Nucleus accumbens (tissue), 56 donors: ENCODE data around the gene OSBPL8.
"Not testable (repeated sequence)": the region's sequence is repeated elsewhere in the genome, so short reads cannot be mapped to it uniquely, and the experiment has no call there.

Experiments used
- DNase-seq, 56 donors: peaks; one replicate each; lab custom pipeline; 2025; lab: John Stamatoyannopoulos, UW

OSBPL8 gene

DNA sequence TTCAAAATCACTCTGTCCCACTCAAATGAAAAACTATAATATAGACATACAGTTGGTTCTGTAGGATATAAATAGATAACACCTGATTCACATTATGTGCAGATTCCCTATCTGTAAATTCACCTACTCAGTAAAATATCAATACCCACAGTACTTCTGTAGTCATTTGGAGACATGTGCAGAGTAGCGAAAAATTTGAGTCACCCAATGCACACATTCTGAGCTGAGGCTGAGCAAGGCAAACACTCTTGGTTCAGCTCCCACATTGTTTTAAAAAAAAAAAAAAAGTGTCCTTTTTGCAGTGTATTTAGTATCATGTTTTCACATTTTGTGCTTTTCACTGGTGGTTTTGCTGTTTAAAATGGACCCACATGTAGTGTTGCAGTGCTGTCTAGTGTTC lies 184.1 kb downstream of the OSBPL8 start:
- no peak for DNase-seq

DNA sequence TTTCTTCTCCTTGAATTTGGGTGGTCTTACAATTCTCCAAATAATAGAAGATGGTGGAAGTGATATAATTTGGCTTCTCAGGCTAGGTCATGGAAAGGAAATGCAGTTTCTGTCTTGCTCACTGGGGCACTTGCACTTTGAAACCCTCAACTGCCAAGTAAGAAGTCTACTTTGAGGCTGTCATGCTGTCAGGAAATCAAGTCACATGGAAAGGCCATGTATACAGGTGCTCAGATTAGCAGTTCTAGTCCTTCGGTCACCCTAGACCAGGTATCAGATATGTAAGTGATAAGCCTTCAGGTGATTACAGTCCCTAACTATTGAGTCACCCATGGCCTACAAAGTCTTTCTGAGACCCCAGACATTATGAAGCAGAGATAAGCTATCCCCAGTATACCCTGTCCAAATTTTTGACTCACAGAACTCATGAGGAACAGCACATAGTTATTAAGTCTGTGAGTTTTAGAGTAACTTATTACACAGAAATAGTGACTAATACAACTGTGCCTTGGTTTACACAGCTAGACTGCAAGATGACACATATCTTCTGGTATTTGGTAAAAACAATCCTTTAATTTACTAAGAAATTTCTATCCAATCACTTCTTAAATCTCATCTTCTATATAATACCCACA lies 185.1 kb downstream of the OSBPL8 start:
- no peak for DNase-seq

- no peak for DNase-seq
Measured at GRCh38 chr12:76368230-76368629, 191.3 kb downstream of the OSBPL8 start.

DNA sequence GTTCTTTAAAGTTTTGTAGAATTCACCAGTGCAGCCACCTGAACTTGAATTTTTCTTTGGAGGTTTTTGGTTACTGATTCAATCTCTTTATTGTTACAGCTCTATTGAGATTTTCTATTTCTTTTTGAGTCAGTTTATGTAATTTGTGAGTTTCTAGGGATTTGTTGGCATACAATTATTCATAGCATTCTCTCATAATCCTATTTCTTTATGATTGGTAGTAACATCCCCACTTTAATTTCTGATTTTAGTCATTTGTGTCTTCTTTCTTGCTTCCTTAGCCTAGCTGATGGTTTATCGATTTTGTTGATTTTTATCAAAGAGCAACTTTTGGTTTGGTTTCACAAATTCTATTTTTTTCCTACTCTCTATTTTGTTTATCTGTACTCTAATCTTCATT lies 193.4 kb downstream of the OSBPL8 start:
- no peak for DNase-seq

DNA sequence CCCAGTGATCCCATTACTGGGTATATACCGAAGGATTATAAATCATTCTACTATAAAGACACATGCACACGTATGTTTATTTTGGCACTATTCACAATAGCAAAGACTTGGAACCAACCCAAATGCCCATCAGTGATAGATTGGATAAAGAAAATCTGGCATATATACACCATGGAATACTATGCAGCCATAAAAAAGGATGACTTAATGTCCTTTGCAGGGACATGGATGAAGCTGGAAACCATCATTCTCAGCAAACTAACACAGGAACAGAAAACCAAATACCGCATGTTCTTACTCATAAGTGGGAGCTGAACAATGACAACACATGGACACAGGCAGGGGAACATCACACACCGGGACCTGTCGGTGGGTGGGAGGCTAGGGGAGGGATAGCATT lies 195.4 kb downstream of the OSBPL8 start:
- not testable (repeated sequence) for DNase-seq

- no peak for DNase-seq
Measured at GRCh38 chr12:76360316-76360715, 199.3 kb downstream of the OSBPL8 start.

DNA sequence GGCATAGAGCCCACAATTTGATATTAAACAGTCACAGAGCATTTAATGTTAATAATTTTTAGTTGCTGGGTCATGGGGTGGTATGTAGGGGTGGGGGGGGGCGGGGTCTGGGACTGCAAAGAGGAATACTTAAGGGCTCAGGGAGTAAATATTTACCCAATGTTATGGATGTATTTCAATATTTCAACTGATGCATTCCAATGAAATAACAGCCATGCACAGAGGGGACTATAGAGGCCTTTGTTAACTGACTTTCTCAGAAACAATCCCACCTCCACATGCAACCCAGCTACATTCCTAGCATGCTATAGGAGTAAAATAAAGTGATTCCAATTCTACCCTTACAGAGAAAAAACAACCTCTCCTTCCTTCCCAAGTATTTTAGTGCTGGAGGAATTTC lies 203.5 kb downstream of the OSBPL8 start:
- no peak for DNase-seq

DNA sequence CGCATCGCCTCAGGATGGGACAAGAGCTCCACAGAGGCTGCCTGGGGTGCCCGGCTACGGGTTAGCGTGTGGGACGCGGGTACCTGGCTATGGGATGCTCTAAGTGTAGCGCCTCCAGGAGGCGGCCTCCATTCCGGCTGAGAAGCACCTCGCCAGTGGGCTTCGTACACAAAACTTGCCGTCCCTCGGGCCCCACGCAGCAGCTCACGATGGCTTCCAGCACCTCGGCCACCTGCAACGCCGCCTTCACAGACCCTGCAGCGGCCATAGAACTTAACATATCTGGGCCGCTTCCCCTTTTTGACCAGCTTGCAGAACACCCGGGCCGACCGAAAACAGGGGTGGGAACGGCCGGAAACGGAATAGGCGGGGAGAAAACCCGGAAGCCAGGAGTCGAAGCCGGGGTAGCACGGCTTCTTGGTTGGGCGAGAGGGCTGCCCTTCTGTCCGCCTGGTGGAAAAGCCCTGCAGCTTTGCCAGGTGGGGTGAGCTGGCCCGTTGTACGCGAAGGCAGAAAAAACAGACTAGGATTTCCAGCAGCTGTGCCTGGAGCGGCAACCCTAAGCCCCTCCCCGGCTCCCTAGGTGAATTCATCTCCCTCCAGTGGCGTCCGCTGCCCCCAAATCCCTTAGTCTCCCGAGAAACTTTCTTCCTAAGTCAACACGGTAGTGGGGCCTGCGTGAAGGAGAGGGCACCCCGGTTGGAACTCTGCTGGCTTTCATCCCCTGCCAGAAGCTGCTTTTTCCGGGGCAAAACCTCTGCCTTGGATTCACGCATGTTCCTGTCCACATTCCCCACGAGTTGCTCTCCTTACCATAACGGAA lies 211.3 kb downstream of the OSBPL8 start, which contains the start of gene BBS10:
Gene BBS10 (minus strand): TSS at position 337 of the 823 bp plus-strand sequence. CDS start 57 bp downstream, at position 280.
- peak; percentile 57 to 95 (median 87) for DNase-seq

GRCh38 chr12:76346798-76347420 lies 212.7 kb downstream of the OSBPL8 start:
- DNase-seq, result peak in 20 of 56 donors; percentile 2 to 67 (median 30)

- DNase-seq, result no peak
Measured at GRCh38 chr12:76346236-76346635, 213.3 kb downstream of the OSBPL8 start.

DNA sequence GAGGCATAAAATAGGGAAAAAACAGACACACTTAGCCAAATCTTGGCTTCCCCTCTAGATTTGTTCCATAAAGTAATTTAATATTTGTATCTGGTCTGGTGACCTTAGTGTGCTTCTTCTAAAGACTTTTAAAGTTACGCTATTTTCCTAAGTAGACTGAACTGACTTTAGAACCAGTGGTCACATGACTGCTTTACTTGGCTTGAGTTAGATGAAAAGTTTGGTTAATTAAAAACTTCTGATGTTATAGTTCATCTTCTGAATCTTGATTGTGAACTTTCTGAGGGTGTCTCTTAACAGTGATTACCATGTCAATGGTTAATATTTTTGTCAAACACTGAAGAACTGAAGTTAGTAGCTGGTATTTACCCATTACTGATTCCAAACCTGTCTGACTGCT lies 214.0 kb downstream of the OSBPL8 start:
- no peak for DNase-seq

DNA sequence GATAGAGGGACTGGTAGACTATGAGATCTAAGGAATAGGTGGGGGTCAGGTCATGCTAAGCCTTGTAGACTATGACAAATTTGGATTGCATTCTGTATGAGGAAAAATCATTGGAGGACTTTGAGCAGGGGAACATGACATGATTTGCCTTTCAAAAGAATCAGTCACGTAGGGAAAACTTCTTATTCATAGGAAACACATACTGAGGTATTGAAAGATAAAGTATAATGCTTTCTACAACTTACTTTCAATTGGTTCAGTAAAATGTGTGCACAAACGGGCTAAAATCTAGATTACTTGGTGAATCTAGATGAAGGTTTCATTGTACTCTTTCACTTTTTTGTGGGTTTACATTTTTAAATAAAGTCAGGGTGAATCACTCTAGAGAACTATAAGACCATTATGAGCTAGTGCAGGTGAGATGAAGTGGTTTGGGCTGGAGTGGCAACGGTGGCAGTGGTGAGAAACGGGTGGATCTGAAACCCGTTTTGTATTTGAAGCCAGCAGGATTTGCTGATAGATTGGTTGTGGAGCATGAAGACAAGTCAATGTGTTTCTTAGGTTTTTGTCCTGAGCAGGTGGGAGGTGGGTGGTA lies 218.0 kb downstream of the OSBPL8 start:
- no peak for DNase-seq

DNA sequence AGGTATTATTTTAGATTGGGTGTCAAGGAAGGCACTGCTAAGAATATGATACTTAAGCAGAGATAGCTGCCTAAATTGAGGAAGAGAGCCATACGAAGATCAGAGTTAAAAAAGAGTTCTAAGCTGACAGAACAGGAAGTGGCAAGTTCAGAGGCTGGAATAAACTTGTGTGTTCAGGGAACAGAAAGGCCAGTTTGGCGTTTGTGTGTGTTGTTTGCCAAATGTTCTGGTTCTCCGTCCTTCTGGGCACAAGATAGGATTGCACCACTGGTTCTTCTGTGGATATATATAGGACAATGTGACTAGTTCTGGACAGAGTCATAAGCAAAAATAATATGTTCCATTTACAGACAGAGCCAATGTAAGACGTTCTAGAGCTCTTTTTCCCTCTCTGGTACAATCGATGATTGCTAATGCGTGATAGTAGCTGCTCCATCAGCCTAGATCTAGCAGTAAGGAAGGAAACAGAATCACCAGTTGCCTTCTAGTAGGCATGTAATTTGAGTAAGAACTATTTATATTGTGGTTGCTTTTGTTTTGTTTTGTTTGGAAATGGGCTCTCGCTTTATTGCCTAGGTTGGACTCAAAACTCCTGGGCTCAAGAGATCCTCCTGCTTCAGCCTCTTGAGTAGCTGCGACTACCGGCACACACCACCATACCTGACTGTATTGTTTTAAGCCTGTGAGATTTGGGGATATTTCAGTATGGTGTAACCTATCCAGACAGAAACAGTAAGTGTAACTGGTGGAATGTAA lies 218.7 kb downstream of the OSBPL8 start:
- DNase-seq, result no peak

DNA sequence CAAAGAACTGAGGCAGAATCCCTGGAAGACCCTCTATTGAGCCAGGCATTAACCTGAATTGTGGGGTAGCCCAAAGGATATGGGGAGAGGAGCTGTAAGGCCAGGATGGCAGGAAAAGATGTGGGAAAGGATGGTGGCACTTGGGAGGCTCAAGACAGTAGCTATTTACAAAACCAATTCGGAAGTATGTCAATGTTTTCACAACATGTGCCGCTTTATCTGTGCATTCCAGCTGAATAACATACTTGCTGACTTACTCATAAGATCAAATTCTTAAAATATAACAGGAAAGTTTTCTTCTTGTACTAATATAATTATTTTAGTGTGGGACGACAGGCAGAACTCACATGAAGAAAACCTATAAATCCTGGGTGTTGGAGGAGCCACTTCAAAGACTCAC lies 222.0 kb downstream of the OSBPL8 start:
- no peak for DNase-seq

- no peak for DNase-seq
Measured at GRCh38 chr12:76332606-76333005, 227.0 kb downstream of the OSBPL8 start.

- DNase-seq, result no peak
Measured at GRCh38 chr12:76329606-76330005, 230.0 kb downstream of the OSBPL8 start.

DNA sequence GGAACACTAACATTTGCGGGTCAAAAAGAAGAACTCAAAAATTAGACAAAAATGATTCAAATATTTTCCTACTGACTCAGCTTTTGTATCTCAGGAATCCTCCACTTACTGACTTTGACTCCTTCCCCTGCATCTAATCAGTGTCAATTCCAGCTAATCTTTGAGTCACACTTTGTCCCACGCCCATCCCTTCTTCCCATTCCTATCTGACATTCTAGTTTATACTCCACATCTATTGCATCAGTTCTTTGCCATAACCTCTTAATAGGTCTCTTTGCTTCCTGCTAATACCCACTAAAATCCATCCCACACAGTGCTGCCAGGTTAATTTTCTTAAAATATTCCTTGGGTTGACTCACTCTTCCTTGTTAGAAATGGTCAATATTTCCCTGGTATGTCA lies 230.4 kb downstream of the OSBPL8 start:
- DNase-seq, result peak in 10 of 56 donors; percentile 4 to 59 (median 32)

- DNase-seq, result not testable (repeated sequence)
Measured at GRCh38 chr12:76319595-76320319, 239.8 kb downstream of the OSBPL8 start.

- DNase-seq, result no peak
Measured at GRCh38 chr12:76318773-76319594, 240.6 kb downstream of the OSBPL8 start.
